A549 (cell line): Measurements from ENCODE around the gene HOOK2. TPM values are rescaled to one million over a fixed set of nuclear protein-coding genes. Genes with fewer than 3 reads are reported as not detected.
A peak's percentile ranks its signal among the peaks of the same experiment; 100 is the strongest.

Experiments
- ATAC-seq, 2 experiments: fragments of 200-7000 bp in 1 of 2; fragments of >200 bp in 1 of 2; cut with Nextera tagmentation in 1 of 2; cut with Tn5 transposase in 1 of 2; 3 replicates each; pipeline versions ENCODE4 v1.8.0 to v1.9.1; 2018 to 2020; ENCODE audit warnings: mild to moderate bottlenecking in 1 of 2, moderate library complexity in 1 of 2
- CTCF ChIA-PET: fragments of 300-600 bp; sonication (Branson Sonifier 250); formaldehyde crosslinking; extraction: SDS; loops from one replicate; lab custom pipeline; 2021; ENCODE audit warnings: antibody characterized with exemption, inconsistent platforms; lab: Yijun Ruan, JAX
- POLR2A ChIA-PET: fragments of 350-600 bp; formaldehyde crosslinking; extraction: SDS; loops from one replicate; lab custom pipeline; 2021; ENCODE audit warnings: antibody characterized with exemption, inconsistent platforms; lab: Yijun Ruan, JAX
- DNase-seq, 2 experiments: peaks; one replicate each; pipeline versions ENCODE4 v3.0.0 to v3.0.0-alpha.2; 2011 to 2016; ENCODE audit warnings: low read depth in 1 of 2, low spot score in 1 of 2
- FAIRE-seq: peaks from 2 replicates; lab custom pipeline; 2011; peaks lifted over from hg19 to GRCh38; lab: Jason Lieb, UNC
- H3K27ac ChIP-seq, 2 experiments: fragments of >200 bp; sonication (Bioruptor Twin); formaldehyde crosslinking; 3 replicates each; pipeline ENCODE4 v1.5.1; 2016 to 2017
- H3K4me1 ChIP-seq: fragments of >200 bp; sonication (Bioruptor Twin); formaldehyde crosslinking; 3 replicates; pipeline ENCODE4 v1.6.1; 2016
- H3K4me2 ChIP-seq: fragments of >200 bp; sonication (Bioruptor Twin); formaldehyde crosslinking; 3 replicates; pipeline ENCODE4 v1.6.1; 2016
- H3K4me3 ChIP-seq: fragments of >200 bp; sonication (Bioruptor Twin); formaldehyde crosslinking; 3 replicates; pipeline ENCODE4 v1.5.1; 2016
- H3K9me3 ChIP-seq: fragments of >200 bp; sonication (Bioruptor Twin); formaldehyde crosslinking; 3 replicates; pipeline ENCODE4 v1.6.1; 2016
- CBX8 ChIP-seq: fragments of 200-600 bp; sonication (generic); IDR thresholded peaks from 2 replicates; pipeline ENCODE4 v1.6.1; 2016
- CEBPB ChIP-seq, 2 experiments: fragments of >200 bp in 1 of 2; sonication (Bioruptor Twin) in 1 of 2; formaldehyde crosslinking in 1 of 2; IDR thresholded peaks; 2 replicates each; pipeline ENCODE4 v1.6.1; 2012 to 2016
- E2F6 ChIP-seq: IDR thresholded peaks from 2 replicates; pipeline ENCODE4 v1.6.1; 2012; ENCODE audit warnings: low read depth, borderline replicate concordance
- EHF ChIP-seq: fragments of 250-450 bp; sonication (Bioruptor Pico); IDR thresholded peaks from 2 replicates; pipeline ENCODE4 v1.5.0; 2020; ENCODE audit warnings: mild to moderate bottlenecking
- EHMT2 ChIP-seq: fragments of 200-600 bp; sonication (generic); IDR thresholded peaks from 2 replicates; pipeline ENCODE4 v1.6.1; 2016; ENCODE audit warnings: antibody characterized with exemption, low read depth, mild to moderate bottlenecking, moderate library complexity
- EP300 ChIP-seq, 2 experiments: fragments of >200 bp; sonication (Bioruptor Twin); formaldehyde crosslinking; IDR thresholded peaks; 2 replicates in 1 of 2; 3 replicates in 1 of 2; pipeline ENCODE4 v1.6.1; 2016 to 2017
- FOSB ChIP-seq: fragments of 250-450 bp; sonication (Bioruptor Pico); IDR thresholded peaks from 2 replicates; pipeline ENCODE4 v1.5.0; 2020; ENCODE audit warnings: mild to moderate bottlenecking, moderate library complexity
- FOSL2 ChIP-seq, 2 experiments: fragments of 450-650 bp in 1 of 2; fragments of >200 bp in 1 of 2; sonication (Bioruptor Twin) in 1 of 2; formaldehyde crosslinking; IDR thresholded peaks; 2 replicates each; pipeline versions ENCODE4 v1.5.0 to v1.6.1; 2016 to 2020; ENCODE audit warnings: mild to moderate bottlenecking in 1 of 2, moderate library complexity in 1 of 2
- FOXS1 ChIP-seq: fragments of 250-450 bp; sonication (Bioruptor Pico); IDR thresholded peaks from 2 replicates; pipeline ENCODE4 v1.5.0; 2020; ENCODE audit warnings: mild to moderate bottlenecking, moderate library complexity
- GATA3 ChIP-seq: IDR thresholded peaks from 2 replicates; pipeline ENCODE4 v1.6.1; 2012; ENCODE audit warnings: borderline replicate concordance
- HDAC2 ChIP-seq: fragments of 200-600 bp; sonication (generic); IDR thresholded peaks from 2 replicates; pipeline ENCODE4 v1.6.1; 2016
- HES2 ChIP-seq: fragments of >200 bp; sonication (Bioruptor Twin); formaldehyde crosslinking; IDR thresholded peaks from 2 replicates; pipeline ENCODE4 v1.6.1; 2016
- HOXA7 ChIP-seq: fragments of 250-450 bp; sonication (Bioruptor Pico); IDR thresholded peaks from 2 replicates; pipeline ENCODE4 v1.5.0; 2020; ENCODE audit warnings: mild to moderate bottlenecking, moderate library complexity
- HOXB5 ChIP-seq: fragments of 250-450 bp; sonication (Bioruptor Pico); IDR thresholded peaks from 2 replicates; pipeline ENCODE4 v1.5.0; 2020; ENCODE audit warnings: mild to moderate bottlenecking, moderate library complexity
- JUN ChIP-seq, 2 experiments: fragments of >200 bp; sonication (Bioruptor Twin); formaldehyde crosslinking; IDR thresholded peaks; 2 replicates in 1 of 2; 3 replicates in 1 of 2; pipeline ENCODE4 v1.6.1; 2016 to 2017
- KDM5A ChIP-seq: fragments of 200-600 bp; sonication (generic); IDR thresholded peaks from 2 replicates; pipeline ENCODE4 v1.6.1; 2016; ENCODE audit warnings: antibody characterized with exemption, mild to moderate bottlenecking
- MAX ChIP-seq: IDR thresholded peaks from 2 replicates; pipeline ENCODE4 v1.6.1; 2012
- POLR2A ChIP-seq: IDR thresholded peaks from 2 replicates; pipeline ENCODE4 v1.6.1; 2012; ENCODE audit warnings: mild to moderate bottlenecking, low read length
- RARB ChIP-seq: fragments of 250-450 bp; sonication (Bioruptor Pico); IDR thresholded peaks from 2 replicates; pipeline ENCODE4 v1.8.0; 2021; ENCODE audit warnings: mild to moderate bottlenecking, moderate library complexity
- RNF2 ChIP-seq: fragments of 200-600 bp; sonication (generic); IDR thresholded peaks from 2 replicates; pipeline ENCODE4 v1.6.1; 2016; ENCODE audit warnings: low read depth, mild to moderate bottlenecking, antibody characterized with exemption, moderate library complexity, borderline replicate concordance
- ZC3H11A ChIP-seq: fragments of 450-650 bp; IDR thresholded peaks from 2 replicates; pipeline ENCODE4 v1.6.1; 2014; ENCODE audit warnings: antibody characterized with exemption, mild to moderate bottlenecking
- ZNF302 ChIP-seq: fragments of 250-450 bp; sonication (Bioruptor Pico); IDR thresholded peaks from 2 replicates; pipeline ENCODE4 v1.9.0; 2021; ENCODE audit warnings: inconsistent platforms, mild to moderate bottlenecking, moderate library complexity
- ZSCAN20 ChIP-seq: fragments of 250-450 bp; sonication (Bioruptor Pico); IDR thresholded peaks from 2 replicates; pipeline ENCODE4 v1.8.0; 2022; ENCODE audit warnings: mild to moderate bottlenecking, moderate library complexity
- WGBS: methylation state at CpG from one replicate; pipeline ENCODE4 v1.1.6; 2017; ENCODE audit errors: missing lambda C conversion rate; 5-methylcytosine and 5-hydroxymethylcytosine counted together
- polyA plus RNA-seq, 4 experiments: library from polyadenylated mRNA; depleted of rRNA in 3 of 4; stranded (reverse); fragments of >200 nt; fragmentation: RNase III in 1 of 4; extraction: RNeasy Plus Mini Kit Qiagen cat#74134 plus additional on column Dnase treatment in 1 of 4; gene quantifications; 2 replicates in 3 of 4; 3 replicates in 1 of 4; pipeline ENCODE4 v1.2.3, GENCODE V29; 2011 to 2017
- TF ChIP-seq, protein P1 (sequence below): fragments of 200-600 bp; sonication (generic); IDR thresholded peaks from 2 replicates; pipeline ENCODE4 v1.6.1; 2016; ENCODE audit warnings: antibody characterized with exemption, mild to moderate bottlenecking, moderate library complexity

The HOOK2 gene
- polyA plus RNA-seq, 2 of the 4 experiments (the other 2 are of a cell fraction) = 8.3 to 21.5 TPM

- peak overlapping the region; percentile 44 for H3K4me3 ChIP-seq
- 5% methylated on average over 4 of the region's 16 CpGs for WGBS
- H3K4me1 ChIP-seq = peaks cover 80% of the 10 kb centered on the region
- H3K4me2 ChIP-seq = peak overlapping the region; percentile 99
- no peak for FAIRE-seq
- TF ChIP-seq EHF (CRISPR knock-in tag) (0 out of 2 replicates have a peak, but pooled peaks have one; percentile 51), EP300 (IDR thresholded peaks at IDR 0.05) (no peak; a peak in 1 of 5 replicates), HOXB5 (0 out of 2 replicates have a peak, but pooled peaks have one; percentile 23), POLR2A (peak; percentile 14; the same call in 1 of the 2 replicates), KDM5A (no peak), ZC3H11A (no peak), FOXS1 (CRISPR knock-in tag) (no peak), FOSL2 (IDR thresholded peaks at IDR 0.05) (no peak), FOSL2 (CRISPR knock-in tag; IDR thresholded peaks at IDR 0.05) (no peak), HOXA7 (CRISPR knock-in tag) (peak; percentile 59; the same call in 1 of the 2 replicates), RARB (CRISPR knock-in tag) (no peak), MAX (no peak), RNF2 (no peak), ZSCAN20 (no peak), HDAC2 (no peak), FOSB (CRISPR knock-in tag) (0 out of 2 replicates have a peak, but pooled peaks have one; percentile 50), CBX8 (no peak)
- TF ChIP-seq, protein P1, sequence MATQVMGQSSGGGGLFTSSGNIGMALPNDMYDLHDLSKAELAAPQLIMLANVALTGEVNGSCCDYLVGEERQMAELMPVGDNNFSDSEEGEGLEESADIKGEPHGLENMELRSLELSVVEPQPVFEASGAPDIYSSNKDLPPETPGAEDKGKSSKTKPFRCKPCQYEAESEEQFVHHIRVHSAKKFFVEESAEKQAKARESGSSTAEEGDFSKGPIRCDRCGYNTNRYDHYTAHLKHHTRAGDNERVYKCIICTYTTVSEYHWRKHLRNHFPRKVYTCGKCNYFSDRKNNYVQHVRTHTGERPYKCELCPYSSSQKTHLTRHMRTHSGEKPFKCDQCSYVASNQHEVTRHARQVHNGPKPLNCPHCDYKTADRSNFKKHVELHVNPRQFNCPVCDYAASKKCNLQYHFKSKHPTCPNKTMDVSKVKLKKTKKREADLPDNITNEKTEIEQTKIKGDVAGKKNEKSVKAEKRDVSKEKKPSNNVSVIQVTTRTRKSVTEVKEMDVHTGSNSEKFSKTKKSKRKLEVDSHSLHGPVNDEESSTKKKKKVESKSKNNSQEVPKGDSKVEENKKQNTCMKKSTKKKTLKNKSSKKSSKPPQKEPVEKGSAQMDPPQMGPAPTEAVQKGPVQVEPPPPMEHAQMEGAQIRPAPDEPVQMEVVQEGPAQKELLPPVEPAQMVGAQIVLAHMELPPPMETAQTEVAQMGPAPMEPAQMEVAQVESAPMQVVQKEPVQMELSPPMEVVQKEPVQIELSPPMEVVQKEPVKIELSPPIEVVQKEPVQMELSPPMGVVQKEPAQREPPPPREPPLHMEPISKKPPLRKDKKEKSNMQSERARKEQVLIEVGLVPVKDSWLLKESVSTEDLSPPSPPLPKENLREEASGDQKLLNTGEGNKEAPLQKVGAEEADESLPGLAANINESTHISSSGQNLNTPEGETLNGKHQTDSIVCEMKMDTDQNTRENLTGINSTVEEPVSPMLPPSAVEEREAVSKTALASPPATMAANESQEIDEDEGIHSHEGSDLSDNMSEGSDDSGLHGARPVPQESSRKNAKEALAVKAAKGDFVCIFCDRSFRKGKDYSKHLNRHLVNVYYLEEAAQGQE = no peak
- H3K9me3 ChIP-seq = no peaks in the 10 kb centered on the region
- ChIA-PET POLR2A (interaction anchor here (0.7 to 2.0 kb wide), 2 partner anchors 9 to 102 kb away, joined by 3 to 27 read pairs; partner anchors contain the start of gene JUNB), CTCF (interaction anchor here (0.6 to 29.7 kb wide), 5 partner anchors 9 to 1839 kb away, joined by 3 to 725 read pairs (median 9); partner anchors contain the start of genes BEST2, GET3, JUNB and RNASEH2A)
- DNase-seq = peak in 1 of 2 experiments; percentile 47
- ATAC-seq = peak in 1 of 2 experiments; percentile 14; a peak in 1 of 6 replicates
- peak overlapping the region; percentile 96 to 99 for H3K27ac ChIP-seq
Measured at GRCh38 chr19:12783291-12783848, 8.0 kb upstream of the HOOK2 start.

DNA sequence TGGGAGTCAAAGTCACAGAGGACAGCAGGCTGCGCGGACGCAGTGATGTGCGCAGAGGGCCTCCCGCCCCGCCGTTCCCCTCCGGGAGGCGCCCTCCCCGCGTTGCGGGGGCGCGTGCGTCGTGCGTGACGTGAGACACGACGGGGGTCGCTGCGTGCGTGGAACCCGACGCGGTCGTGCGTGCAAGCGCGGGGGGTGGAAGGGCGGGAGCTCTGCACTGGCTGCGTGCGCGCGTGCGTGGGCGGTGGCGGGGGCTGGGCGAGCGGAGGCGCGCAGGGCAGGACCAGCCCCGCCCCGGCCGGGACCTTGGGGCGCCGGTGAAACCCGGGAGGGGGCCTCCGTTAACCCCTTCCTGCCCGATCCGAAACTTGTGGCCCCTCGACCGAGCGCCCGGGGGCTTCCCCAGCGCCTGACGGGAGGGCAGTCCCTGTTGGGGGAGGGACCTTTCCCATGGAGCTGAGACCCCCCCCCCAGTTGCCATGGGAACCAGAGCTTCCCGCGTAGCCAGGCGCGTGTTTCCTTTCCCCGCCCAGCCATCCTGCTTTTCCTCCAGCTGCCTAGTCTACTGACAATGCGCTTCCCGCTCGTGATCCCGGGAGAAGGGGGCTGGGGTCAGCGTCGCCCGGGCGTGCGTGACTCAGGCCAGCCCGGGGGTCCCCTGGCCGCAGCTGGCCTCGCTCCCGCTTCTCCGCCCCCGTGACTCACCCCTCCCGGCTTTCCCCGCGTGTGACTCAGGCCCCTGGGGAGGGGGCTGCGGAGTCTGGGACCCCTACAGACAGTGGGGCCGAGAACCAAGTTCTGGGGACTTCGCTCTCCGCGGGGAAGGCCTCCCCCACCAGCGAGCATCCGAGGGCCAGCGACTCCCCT is 7.3 kb upstream of the HOOK2 start:
- ATAC-seq = peak; percentile 21 to 23; a peak in 4 of 6 replicates
- ChIA-PET POLR2A (interaction anchor here (0.7 to 2.0 kb wide), 2 partner anchors 10 to 102 kb away, joined by 3 to 27 read pairs; partner anchors contain the start of gene JUNB), CTCF (interaction anchor here (1.0 to 29.7 kb wide), 4 partner anchors 9 to 34 kb away, joined by 3 to 725 read pairs (median 14); partner anchors contain the start of genes BEST2, GET3, JUNB and RNASEH2A)
- peak in 1 of 2 experiments; percentile 81 for DNase-seq
- Histone ChIP-seq H3K27ac (peak overlapping the region; percentile 96 to 99), H3K9me3 (no peaks in the 10 kb centered on the region), H3K4me1 (peaks cover 72% of the 10 kb centered on the region), H3K4me3 (peak overlapping the region; percentile 44), H3K4me2 (peak overlapping the region; percentile 99)
- FAIRE-seq = no peak
- WGBS = 4% methylated on average over 10 of the region's 88 CpGs
- TF ChIP-seq JUN (IDR thresholded peaks at IDR 0.05) (peak; percentile 22 to 61; a peak in 2 of 5 replicates), HOXB5 (0 out of 2 replicates have a peak, but pooled peaks have one; percentile 60), EHMT2 (no peak), FOXS1 (CRISPR knock-in tag) (0 out of 2 replicates have a peak, but pooled peaks have one; percentile 19), CEBPB (IDR thresholded peaks at IDR 0.05) (no peak), EP300 (IDR thresholded peaks at IDR 0.05) (peak in 1 of 2 experiments; percentile 45; a peak in 2 of 5 replicates), ZC3H11A (no peak), HES2 (no peak), ZNF302 (CRISPR knock-in tag) (no peak), FOSL2 (IDR thresholded peaks at IDR 0.05) (peak; percentile 60), FOSL2 (CRISPR knock-in tag; IDR thresholded peaks at IDR 0.05) (peak; percentile 95), MAX (peak; percentile 50), GATA3 (peak; percentile 50), RARB (CRISPR knock-in tag) (no peak), E2F6 (peak; percentile 75; the same call in 1 of the 2 replicates)
- TF ChIP-seq, protein P1 = no peak
